CD4-positive, alpha-beta T cell treated with Interleukin-4 for 1 hour (primary cell): Measurements from ENCODE around the gene IL20.

Experiments used
- DNase-seq, 2 donors: peaks; one replicate each; pipeline ENCODE4 v3.0.0-alpha.2; 2020 to 2022

Gene IL20

DNA sequence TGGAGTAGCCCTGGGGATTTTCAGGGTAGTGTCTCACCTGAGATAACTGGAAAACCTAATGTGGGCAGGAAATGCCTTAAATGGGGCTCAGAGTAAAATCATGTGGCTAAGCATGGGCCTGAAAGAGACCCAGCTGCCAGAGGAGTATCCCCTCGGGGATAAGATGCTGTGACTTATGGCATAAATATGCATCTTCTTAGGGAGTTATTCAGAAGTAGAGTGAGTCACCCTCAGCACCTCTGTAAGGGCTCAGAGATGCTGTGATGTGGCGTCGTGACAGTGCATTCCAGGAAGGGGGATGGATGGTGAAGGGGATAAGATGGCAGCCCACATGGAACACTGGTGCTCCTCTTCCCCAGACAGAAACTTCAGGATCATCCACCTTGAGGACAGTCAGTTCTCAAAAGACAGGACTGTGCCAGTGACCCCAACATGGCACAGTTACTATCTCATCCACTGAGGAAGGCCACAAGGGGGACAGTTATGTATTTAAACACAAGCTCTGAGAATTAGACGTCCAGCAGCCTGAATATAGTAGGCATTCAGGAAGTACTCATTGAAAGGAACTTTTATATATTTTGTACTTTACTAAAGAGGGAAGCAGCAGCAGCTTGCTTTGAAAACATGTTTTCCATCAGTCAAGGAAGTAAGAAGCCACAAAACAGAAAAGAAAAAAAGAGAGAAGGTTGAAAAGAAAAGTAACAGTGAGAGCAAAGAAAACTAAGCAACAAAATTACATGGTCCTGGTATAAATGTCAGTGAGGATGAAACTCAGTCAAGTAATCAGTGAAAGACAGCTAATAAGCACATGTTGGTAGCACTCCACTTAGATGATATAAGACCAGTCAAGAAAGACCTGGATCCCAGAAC, 40.1 kb downstream of the IL20 start:
- peak; percentile 28 to 43 for DNase-seq

DNA sequence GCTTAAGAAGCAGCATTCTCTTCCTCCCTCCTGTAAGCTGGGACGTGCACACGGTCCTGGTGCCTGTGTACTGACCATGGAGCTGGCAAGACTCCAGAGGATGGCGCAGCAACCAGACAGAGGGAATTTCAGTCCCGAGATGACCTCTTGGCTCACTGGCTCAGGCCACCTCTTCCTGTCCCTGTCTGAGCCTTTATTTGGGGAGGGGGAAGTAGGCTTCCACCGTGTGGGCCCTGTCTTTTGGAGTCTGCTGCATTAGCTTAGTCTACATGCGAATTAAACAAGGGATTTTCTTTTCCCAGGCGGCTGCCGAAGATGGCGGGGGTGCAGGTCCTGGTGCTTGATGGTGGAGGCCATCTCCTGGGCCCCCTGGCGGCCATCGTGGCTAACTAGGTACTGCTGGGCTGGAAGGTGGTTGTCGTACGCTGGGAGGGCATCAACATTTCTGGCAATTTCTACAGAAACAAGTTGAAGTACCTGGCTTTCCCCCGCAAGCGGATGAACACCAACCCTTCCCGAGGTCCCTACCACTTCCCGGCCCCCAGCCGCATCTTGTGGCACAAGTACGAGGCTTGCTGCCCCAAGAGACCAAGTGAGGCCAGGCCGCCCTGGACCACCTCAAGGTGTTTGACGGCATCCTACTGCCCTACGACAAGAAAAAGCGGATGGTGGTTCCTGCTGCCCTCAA, 42.0 kb downstream of the IL20 start:
- no peak for DNase-seq

DNA sequence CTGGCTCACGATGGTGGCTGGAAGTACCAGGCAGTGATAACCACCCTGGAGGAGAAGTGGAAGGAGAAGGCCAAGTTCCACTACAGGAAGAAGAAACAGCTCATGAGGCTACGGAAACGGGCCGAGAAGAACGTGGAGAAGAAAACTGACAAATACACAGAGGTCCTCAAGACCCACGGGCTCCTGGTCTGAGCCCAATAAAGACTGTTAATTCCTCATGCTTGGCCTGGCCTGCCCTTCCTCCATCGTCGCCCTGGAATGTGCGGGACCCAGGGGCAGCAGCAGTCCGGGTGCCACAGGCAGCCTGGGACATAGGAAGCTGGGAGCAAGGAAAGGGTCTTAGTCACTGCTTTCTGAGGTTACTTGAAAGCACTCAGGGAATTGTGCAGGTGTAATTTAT, 42.6 kb downstream of the IL20 start:
- DNase-seq, result no peak

DNA sequence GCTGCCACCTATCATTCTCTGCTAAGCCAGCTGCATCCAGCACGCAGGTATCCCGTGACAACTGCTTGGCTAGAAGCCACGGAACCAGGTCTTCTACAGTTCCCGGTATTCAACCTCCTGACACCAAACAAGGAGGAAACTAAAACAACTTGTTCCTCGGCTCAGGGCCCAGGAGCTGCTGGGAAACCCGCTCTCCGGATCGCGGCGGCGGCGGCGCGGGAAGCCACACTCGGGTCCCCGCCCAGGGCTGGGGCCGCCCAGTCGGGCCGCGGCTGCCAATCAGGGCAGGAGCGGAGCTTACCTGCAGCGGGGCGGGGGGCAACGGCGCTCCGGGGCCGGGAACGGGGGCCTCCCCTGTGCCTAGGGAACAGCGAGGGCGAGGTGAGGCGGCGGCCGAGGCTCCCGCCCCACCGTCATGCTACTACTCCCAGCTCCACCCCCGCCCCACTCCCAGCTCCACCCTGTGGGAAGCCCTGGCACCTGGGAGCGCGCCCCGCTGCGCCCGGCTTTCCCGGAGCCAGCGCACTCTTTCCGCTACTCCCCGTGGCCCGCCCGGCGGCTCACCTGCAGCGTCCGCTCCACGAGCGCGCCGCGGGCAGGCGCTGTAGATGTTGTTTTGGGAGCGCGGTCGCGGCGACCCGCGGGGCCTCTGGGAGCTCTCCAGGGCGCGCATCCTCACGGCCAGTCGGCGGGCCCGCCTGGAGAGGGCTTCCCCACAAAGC, 43.9 kb downstream of the IL20 start:
- DNase-seq, result peak; percentile 41 to 45

DNA sequence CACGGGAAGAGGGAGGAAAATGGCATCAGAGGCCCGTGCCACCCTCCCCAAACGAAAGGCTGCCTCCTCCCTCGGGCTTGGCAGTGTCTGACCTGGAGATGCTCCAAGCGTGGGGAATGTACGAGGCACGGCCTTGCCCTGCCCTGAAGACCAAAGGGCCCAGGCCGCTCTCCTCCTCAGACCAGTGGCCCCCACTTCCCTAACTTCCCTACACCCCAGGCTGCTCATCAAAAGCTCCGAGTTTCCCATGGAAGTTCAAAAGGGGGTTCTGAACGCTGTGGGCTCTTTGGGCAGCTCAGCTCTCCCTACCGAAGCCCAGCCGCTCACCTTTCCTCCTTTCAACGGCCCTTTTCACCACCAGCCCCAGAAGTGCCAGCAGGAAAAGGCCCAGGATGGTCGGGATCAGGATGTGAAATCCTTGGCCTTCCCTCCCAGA, 44.5 kb downstream of the IL20 start:
- DNase-seq, result no peak

DNA sequence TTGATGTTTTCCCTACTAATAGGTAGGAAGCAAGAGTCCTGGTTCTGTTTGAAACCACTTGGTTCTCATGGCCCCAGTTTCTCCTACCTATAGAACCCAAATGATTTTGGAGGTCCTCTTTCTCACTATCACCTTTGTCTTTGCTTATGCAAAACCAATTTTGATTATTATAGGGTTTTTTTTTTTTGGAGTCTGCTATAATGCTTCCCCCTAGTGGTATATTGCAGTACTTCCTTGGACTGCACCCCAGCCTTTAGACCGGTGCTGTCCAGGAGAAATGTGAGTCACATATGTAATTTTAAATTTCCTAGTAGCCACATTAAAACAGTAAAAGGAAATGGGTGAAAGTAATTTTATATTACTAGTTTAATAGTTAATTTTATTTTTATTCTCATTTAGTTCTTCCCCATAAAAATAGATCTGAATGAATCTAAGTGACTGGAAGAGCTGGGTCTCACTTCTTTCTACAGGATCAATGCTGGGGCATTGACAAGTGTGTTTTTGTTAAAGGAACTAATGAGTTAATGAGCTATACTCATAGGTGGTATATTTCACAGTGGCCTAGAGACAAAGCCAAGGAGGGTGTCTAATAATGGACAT, 45.7 kb downstream of the IL20 start:
- DNase-seq, result peak; percentile 44 to 70

DNA sequence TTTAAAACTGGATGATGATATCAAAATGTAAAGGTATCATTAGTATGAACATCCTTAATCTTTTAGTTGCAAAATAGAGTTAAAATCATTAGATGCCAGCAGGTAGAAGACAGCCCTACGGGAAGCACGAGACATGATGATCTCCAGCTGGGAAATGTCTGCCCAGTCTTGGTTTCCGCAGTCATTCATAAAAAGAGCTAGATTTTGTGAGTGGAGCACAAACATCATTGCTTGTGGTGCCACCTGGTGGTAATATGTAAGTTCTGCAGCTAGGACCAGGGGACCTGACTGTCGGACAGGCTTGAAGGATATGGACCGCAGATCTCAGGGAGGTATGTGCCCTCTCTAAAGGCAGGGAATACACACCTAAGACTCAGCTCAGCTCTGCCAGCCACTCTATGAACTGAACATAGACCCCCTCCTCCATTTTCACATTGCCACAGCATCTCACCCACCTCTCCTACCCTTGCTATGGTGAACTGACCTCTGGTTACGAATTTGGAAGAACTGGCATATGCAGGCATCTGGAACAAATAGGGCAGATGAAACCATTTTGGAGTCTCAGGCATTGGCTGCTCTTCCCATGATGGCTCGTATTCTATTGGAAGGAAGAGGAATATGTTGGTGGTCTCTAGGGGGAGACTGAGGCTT, 47.1 kb downstream of the IL20 start:
- DNase-seq, result peak; percentile 77 to 81

DNA sequence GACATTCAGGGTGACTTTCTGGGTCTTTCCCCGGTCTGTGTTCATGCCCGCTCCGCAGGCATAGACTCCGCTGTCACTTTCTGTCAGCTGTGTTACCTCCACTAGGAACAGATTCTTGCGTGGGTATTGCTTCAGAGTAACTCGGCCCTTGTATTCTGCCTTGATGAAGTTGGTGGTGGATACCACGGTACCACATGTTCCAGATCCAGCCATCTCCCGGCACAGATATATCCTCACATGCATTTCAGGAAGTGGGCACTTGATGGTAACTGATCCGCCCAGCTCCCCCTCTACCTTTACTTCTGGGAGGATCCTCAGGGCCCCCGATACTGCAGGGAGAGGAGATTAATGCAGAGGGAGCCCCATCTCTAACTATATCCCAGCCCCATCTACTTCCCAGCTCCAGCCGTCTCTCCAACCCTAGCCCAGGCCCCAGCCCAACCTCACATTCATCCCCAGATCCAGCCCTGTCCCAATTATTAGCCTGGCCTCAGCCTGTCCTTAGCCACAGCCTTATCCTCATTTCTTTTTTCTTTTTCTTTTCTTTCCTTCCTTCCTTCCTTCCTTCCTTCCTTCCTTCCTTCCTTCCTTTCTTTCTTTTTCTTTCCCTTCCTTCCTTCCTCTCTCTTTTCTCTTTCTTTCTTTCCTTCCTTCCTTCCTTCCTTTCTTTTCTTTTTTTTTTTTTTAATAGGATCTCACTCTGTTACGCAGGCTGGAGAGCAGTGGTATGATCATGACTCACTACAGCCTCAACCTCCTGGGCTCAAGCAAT, 48.5 kb downstream of the IL20 start:
- no peak for DNase-seq

DNA sequence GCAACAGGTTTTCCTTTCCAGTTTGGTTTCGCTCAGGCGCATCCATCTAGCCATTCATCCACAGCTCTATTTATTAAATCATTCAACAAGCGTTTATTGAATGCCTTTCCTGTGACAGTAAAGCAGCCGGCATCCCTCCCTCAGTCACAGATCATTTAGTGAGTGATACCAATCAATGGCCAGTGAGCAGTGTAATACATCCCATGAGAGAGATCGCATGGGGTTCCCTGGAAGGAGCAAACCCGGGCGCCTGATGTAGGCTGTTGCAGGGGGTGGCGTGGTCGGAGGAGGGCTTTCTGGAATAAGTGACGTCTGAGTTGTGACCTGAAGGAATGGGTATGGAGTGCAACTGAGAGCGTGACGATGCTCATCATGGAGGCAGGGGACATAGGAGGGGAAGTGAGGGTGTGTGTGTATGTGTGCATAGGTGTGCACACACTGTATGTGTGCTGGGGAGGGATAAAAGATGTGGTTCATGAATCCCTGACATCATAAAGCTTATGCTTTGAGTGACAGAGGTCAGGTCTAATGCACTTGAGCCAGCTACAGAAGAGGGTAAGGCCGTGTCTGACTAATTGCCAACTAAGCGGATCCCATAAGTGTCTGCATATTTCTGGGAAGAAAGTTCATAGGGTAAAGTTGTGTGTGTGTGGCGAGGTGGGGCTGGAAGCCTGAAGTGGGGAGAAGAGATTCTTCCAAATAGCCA, 49.8 kb downstream of the IL20 start:
- DNase-seq, result no peak

DNA sequence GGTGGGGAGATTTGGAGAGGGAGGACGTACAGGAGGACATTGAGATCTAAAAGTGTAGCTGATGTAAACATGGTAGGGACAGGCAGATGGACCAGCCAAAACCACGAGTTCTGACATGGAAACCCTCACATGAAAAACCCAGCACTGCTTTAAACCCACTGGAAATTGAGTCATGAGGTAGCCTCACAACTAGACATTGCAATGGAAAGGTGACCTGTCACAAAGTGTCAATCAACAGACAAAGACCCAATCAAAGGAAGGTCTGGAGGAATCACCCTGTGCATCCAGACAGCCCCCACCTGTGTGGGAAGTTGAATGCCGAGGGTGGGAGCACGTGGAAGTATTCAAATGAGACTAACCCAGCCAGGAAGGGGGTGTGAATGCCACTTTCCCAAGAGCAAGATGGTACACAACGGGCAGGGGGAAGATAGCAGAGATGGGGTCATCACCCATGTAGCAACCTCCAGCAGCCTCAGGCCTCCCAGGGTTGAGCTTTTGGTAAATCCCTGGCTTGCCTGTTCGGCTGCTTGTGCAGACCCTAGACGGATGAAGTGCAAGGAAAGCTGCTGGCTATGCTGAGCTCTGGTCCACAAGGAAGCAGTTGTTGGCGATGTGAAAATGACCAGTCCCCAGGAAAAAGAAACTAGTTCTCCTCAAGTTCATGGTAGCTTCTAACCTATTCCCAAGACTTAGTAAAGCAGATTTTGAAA, 50.7 kb downstream of the IL20 start:
- no peak for DNase-seq

DNA sequence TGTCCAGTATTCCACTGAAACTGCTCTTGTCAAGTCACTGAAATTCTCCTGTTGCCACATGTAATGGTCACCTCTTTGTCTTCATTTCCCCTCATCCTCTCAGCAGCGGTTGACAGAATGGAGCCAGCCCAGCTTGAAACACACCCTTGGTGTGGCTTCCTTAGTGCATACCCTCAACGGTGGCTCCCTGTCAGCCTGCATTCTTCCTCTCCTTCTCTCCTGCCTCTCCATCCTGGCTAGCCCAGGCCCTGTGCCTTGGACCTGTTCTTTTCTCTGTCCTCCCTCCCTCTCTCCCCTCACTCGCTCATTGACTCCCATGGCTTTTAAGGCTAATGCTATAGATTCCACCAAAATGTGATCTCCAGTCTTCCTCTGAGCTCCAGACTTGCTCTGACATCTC, 52.7 kb downstream of the IL20 start:
- DNase-seq, result no peak
